Neutrophil (primary cell): ENCODE data around the gene ABLIM2.

Source experiments
- H3K27ac ChIP-seq: fragments of 200-600 bp; sonication (generic); 2 replicates; pipeline ENCODE4 v1.5.1; 2016; ENCODE audit warnings: mild to moderate bottlenecking, moderate library complexity
- H3K27me3 ChIP-seq: fragments of 200-600 bp; sonication (generic); 2 replicates; pipeline ENCODE4 v1.6.0; 2016; ENCODE audit warnings: mild to moderate bottlenecking
- H3K36me3 ChIP-seq: fragments of 200-600 bp; sonication (generic); 2 replicates; pipeline ENCODE4 v1.5.1; 2017
- H3K4me1 ChIP-seq, 2 experiments: fragments of 200-600 bp in 1 of 2; sonication (generic) in 1 of 2; 1 replicate in 1 of 2; 2 replicates in 1 of 2; pipeline versions ENCODE4 v1.5.1 to v1.6.1; 2013 to 2016; ENCODE audit warnings: low read depth in 1 of 2, low read length in 1 of 2, mild to moderate bottlenecking in 1 of 2, moderate library complexity in 1 of 2; ENCODE audit not compliant: control insufficient read depth in 1 of 2, insufficient read depth in 1 of 2
- H3K4me3 ChIP-seq, 2 experiments: fragments of 200-600 bp in 1 of 2; sonication (generic) in 1 of 2; 1 replicate in 1 of 2; 2 replicates in 1 of 2; pipeline ENCODE4 v1.5.1; 2013 to 2016; ENCODE audit warnings: low read depth in 1 of 2, low read length in 1 of 2, mild to moderate bottlenecking in 1 of 2, moderate library complexity in 1 of 2
- H3K9me3 ChIP-seq: fragments of 200-600 bp; sonication (generic); 2 replicates; pipeline ENCODE4 v1.5.1; 2016
- CTCF ChIP-seq: fragments of 200-600 bp; sonication (generic); IDR thresholded peaks from 2 replicates; pipeline ENCODE4 v1.5.1; 2016; ENCODE audit warnings: antibody characterized with exemption

The ABLIM2 gene

GRCh38 chr4:8146157-8146556, 12.5 kb downstream of the ABLIM2 start:
- TF ChIP-seq CTCF, result no peak
- no peak overlapping the region for H3K4me3 ChIP-seq
- H3K36me3 ChIP-seq, result no peaks in the 10 kb centered on the region
- no peaks in the 10 kb centered on the region for H3K9me3 ChIP-seq
- H3K27me3 ChIP-seq, result peaks cover 55% of the 10 kb centered on the region
- H3K4me1 ChIP-seq, result no peaks in the 10 kb centered on the region
- H3K27ac ChIP-seq, result no peak overlapping the region

- Histone ChIP-seq H3K27me3 (peaks cover 61% of the 10 kb centered on the region), H3K4me1 (no peaks in the 10 kb centered on the region), H3K27ac (no peak overlapping the region), H3K9me3 (no peaks in the 10 kb centered on the region), H3K4me3 (no peak overlapping the region), H3K36me3 (no peaks in the 10 kb centered on the region)
- no peak for TF ChIP-seq CTCF
Observed at GRCh38 chr4:8144359-8144758, 14.3 kb downstream of the ABLIM2 start.

GRCh38 chr4:8143392-8144140, 15.0 kb downstream of the ABLIM2 start:
- H3K27me3 ChIP-seq, result peaks cover 61% of the 10 kb centered on the region
- H3K36me3 ChIP-seq, result no peaks in the 10 kb centered on the region
- TF ChIP-seq CTCF, result no peak
- no peak overlapping the region for H3K27ac ChIP-seq
- H3K9me3 ChIP-seq, result no peaks in the 10 kb centered on the region
- no peak overlapping the region for H3K4me3 ChIP-seq
- no peaks in the 10 kb centered on the region for H3K4me1 ChIP-seq

- Histone ChIP-seq H3K27ac (no peak overlapping the region), H3K4me1 (no peaks in the 10 kb centered on the region), H3K27me3 (peaks cover 59% of the 10 kb centered on the region), H3K9me3 (no peaks in the 10 kb centered on the region), H3K36me3 (no peaks in the 10 kb centered on the region), H3K4me3 (no peak overlapping the region)
- TF ChIP-seq CTCF, result no peak
Observed at GRCh38 chr4:8142556-8142955, 16.1 kb downstream of the ABLIM2 start.

- H3K4me3 ChIP-seq, result no peak overlapping the region
- TF ChIP-seq CTCF, result no peak
- no peaks in the 10 kb centered on the region for H3K9me3 ChIP-seq
- H3K27ac ChIP-seq, result no peak overlapping the region
- no peaks in the 10 kb centered on the region for H3K36me3 ChIP-seq
- H3K4me1 ChIP-seq, result no peaks in the 10 kb centered on the region
- peaks cover 53% of the 10 kb centered on the region for H3K27me3 ChIP-seq
Observed at GRCh38 chr4:8141935-8142334, 16.7 kb downstream of the ABLIM2 start.
